ENCODE data around the gene ZNF765.

DNA sequence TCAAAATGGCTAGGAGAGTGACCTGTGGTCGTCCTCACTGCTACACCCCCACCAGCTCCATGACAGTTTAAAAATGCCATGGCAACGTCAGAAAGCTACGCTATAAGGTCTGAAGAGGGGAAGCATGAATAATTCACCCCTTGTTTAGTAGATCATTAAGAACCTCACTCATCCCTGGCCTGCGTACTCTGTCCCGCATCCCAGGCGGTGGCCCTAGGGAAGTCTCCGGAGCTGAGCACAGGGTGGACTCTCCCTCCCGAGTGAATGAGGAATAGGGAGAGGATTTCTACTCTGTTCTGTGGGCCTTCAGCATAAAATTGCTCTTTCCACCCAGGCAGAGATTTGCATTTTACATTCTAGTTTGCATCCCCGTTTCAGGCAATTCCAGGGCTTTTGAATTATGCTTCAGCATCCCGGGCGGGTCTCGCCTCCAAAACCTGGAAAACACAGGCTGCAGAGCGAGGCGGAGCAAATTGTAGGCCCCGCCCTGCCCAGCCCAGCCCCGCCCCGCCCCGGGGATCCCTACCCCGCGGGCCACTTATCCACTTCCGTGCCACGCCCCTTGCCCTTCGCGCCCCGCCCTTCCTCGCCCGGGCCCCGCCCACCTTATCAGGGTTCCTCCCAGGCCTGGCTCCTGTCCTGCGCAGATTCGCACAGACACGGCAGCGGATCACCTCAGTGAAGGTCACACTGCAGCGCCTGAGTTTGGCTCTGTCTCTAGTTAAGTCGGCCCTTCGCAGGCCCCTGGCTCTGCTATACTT lies 36.9 kb upstream of the ZNF765 start:
- TF ChIP-seq GATA2 (IDR thresholded peaks at IDR 0.05; ENCODE audit: low read depth, low read length) (no peak), GATA3 (IDR thresholded peaks at IDR 0.05; ENCODE audit: low read depth, low read length) (no peak)
